HCT116 (cell line): ENCODE results near the gene LRRC4B. TPM values are rescaled to one million over a fixed set of nuclear protein-coding genes. Genes with fewer than 3 reads are reported as not detected.

Experiments
- ATAC-seq: fragments of 200-7000 bp; cut with Tn5 transposase; 2 replicates; pipeline ENCODE4 v1.9.1; 2020; ENCODE audit warnings: mild to moderate bottlenecking, moderate library complexity
- BruUV-seq: library from RNA; stranded (reverse); fragments of 400-500 nt; replicated peaks from 2 replicates; lab custom pipeline; 2021; lab: Mats Ljungman, UMichigan
- CTCF ChIA-PET: fragments of 300-600 bp; sonication (Branson Sonifier 250); formaldehyde crosslinking; loops from one replicate; lab custom pipeline; 2021; ENCODE audit warnings: antibody characterized with exemption; lab: Charles Lee
- POLR2A ChIA-PET: fragments of 300-600, 350-600 bp; sonication (Branson Sonifier 250); formaldehyde crosslinking; loops from one replicate; lab custom pipeline; 2021; ENCODE audit warnings: antibody characterized with exemption; lab: Charles Lee
- RAD21 ChIA-PET, 2 experiments: fragments of 300-600 bp; sonication (Branson Sonifier 250); formaldehyde crosslinking; loops; one replicate each; lab custom pipeline; 2023; ENCODE audit warnings: low total read pairs in 2 of 2; ENCODE audit not compliant: uncharacterized antibody in 2 of 2, unreplicated experiment in 2 of 2, low non-redundant PET in 1 of 2; lab: Charles Lee
- DNase-seq: peaks from one replicate; pipeline ENCODE4 v3.0.0-alpha.2; 2010; ENCODE audit warnings: low read depth, low spot score
- H2AFZ ChIP-seq: fragments of 200-600 bp; shearing (Covaris generic), sonication (generic); 2 replicates; pipeline ENCODE4 v1.6.1; 2017; ENCODE audit warnings: low read depth, mixed run types, mixed read lengths, antibody characterized with exemption, low read length; ENCODE audit not compliant: poor library complexity, severe bottlenecking
- H3K27ac ChIP-seq: 2 replicates; pipeline ENCODE4 v1.5.1; 2012; ENCODE audit warnings: low read depth, low read length
- H3K27me3 ChIP-seq: fragments of 200-600 bp; sonication (generic); 2 replicates; pipeline ENCODE4 v1.6.1; 2016; ENCODE audit warnings: mixed run types, low read length, mixed read lengths; ENCODE audit not compliant: insufficient read depth
- H3K36me3 ChIP-seq, 2 experiments: fragments of 200-500 bp in 1 of 2; fragments of 200-600 bp in 1 of 2; sonication (Bioruptor generic) in 1 of 2; sonication (generic) in 1 of 2; 2 replicates each; pipeline versions ENCODE4 v1.5.1 to v1.6.1; 2014 to 2016; ENCODE audit warnings: low read length in 2 of 2, inconsistent platforms in 1 of 2, mixed read lengths in 1 of 2, mixed run types in 1 of 2; ENCODE audit not compliant: insufficient read depth in 2 of 2, control insufficient read depth in 1 of 2
- H3K4me1 ChIP-seq, 2 experiments: fragments of 200-600 bp in 1 of 2; sonication (generic) in 1 of 2; 2 replicates each; pipeline versions ENCODE4 v1.5.1 to v1.6.1; 2012 to 2017; ENCODE audit warnings: low read length in 2 of 2, inconsistent platforms in 1 of 2, mild to moderate bottlenecking in 1 of 2, mixed read lengths in 1 of 2, mixed run types in 1 of 2, moderate library complexity in 1 of 2; ENCODE audit not compliant: insufficient read depth in 2 of 2, control insufficient read depth in 1 of 2
- H3K4me2 ChIP-seq: fragments of 200-600 bp; sonication (generic); 2 replicates; pipeline ENCODE4 v1.6.1; 2017; ENCODE audit warnings: mixed run types, low read length, mixed read lengths
- H3K4me3 ChIP-seq, 2 experiments: fragments of 200-600 bp in 1 of 2; sonication (generic) in 1 of 2; replicated peaks in 1 of 2; 2 replicates each; pipeline ENCODE4 v1.5.1; 2011 to 2016; ENCODE audit warnings: low read length in 2 of 2, control low read depth in 1 of 2, low read depth in 1 of 2, mild to moderate bottlenecking in 1 of 2, mixed read lengths in 1 of 2, mixed run types in 1 of 2
- H3K79me2 ChIP-seq: fragments of 200-600 bp; sonication (generic); 2 replicates; pipeline ENCODE4 v1.6.1; 2017; ENCODE audit warnings: mild to moderate bottlenecking, mixed run types, low read length, moderate library complexity, mixed read lengths; ENCODE audit not compliant: insufficient read depth
- H3K9ac ChIP-seq: fragments of 200-600 bp; sonication (generic); 2 replicates; pipeline ENCODE4 v1.6.1; 2016; ENCODE audit warnings: low read length, mixed read lengths
- H3K9me2 ChIP-seq: fragments of 200-600 bp; sonication (generic), shearing (Covaris generic); 2 replicates; pipeline ENCODE4 v1.6.1; 2017; ENCODE audit warnings: mixed run types, mild to moderate bottlenecking, moderate library complexity; ENCODE audit not compliant: insufficient read depth
- H3K9me3 ChIP-seq, 2 experiments: fragments of 200-500 bp in 1 of 2; fragments of 200-600 bp in 1 of 2; sonication (Bioruptor generic) in 1 of 2; sonication (generic) in 1 of 2; 2 replicates each; pipeline ENCODE4 v1.6.1; 2014 to 2017; ENCODE audit warnings: low read length in 2 of 2, mixed read lengths in 2 of 2, inconsistent platforms in 1 of 2, low read depth in 1 of 2, mild to moderate bottlenecking in 1 of 2, mixed run types in 1 of 2, moderate library complexity in 1 of 2; ENCODE audit not compliant: control insufficient read depth in 1 of 2, insufficient read depth in 1 of 2
- H4K20me1 ChIP-seq: fragments of 200-600 bp; sonication (generic), shearing (Covaris generic); 2 replicates; pipeline ENCODE4 v1.6.1; 2017; ENCODE audit warnings: mixed run types, mild to moderate bottlenecking, moderate library complexity; ENCODE audit not compliant: insufficient read depth
- ATF3 ChIP-seq: IDR thresholded peaks from 2 replicates; pipeline ENCODE4 v1.6.1; 2012
- CTCF ChIP-seq, 3 experiments: fragments of 200-600 bp in 1 of 3; sonication (generic) in 1 of 3; IDR thresholded peaks in 2 of 3; conservative IDR thresholded peaks in 1 of 3; 2 replicates each; pipeline ENCODE4 v1.5.1; 2012 to 2017; ENCODE audit warnings: low read depth in 2 of 3, low read length in 2 of 3, antibody characterized with exemption in 1 of 3, borderline replicate concordance in 1 of 3, control low read depth in 1 of 3, mild to moderate bottlenecking in 1 of 3, mixed read lengths in 1 of 3, mixed run types in 1 of 3, moderate library complexity in 1 of 3; ENCODE audit not compliant: insufficient read depth in 1 of 3
- ELF1 ChIP-seq: IDR thresholded peaks from 2 replicates; pipeline ENCODE4 v1.6.1; 2012; ENCODE audit warnings: low read depth, borderline replicate concordance
- FOSL1 ChIP-seq: IDR thresholded peaks from 2 replicates; pipeline ENCODE4 v1.6.1; 2012; ENCODE audit warnings: low read depth
- RAD21 ChIP-seq: IDR thresholded peaks from 2 replicates; pipeline ENCODE4 v1.6.1; 2012; ENCODE audit warnings: low read depth, mild to moderate bottlenecking
- SIN3A ChIP-seq: IDR thresholded peaks from 2 replicates; pipeline ENCODE4 v1.6.1; 2012; ENCODE audit warnings: low read depth
- SRF ChIP-seq: IDR thresholded peaks from 2 replicates; pipeline ENCODE4 v1.6.1; 2012; ENCODE audit warnings: low read depth
- YY1 ChIP-seq: IDR thresholded peaks from 2 replicates; pipeline ENCODE4 v1.6.1; 2011; ENCODE audit warnings: low read length, low read depth, moderate library complexity, mild to moderate bottlenecking; ENCODE audit not compliant: insufficient replicate concordance; ENCODE audit errors: extremely low read depth
- ZFX ChIP-seq: fragments of 450-650 bp; IDR thresholded peaks from 2 replicates; pipeline ENCODE4 v1.6.1; 2017
- intact Hi-C: fragments of 100-400 bp; cut with micrococcal nuclease; formaldehyde crosslinking; loops from 2 replicates; pipeline ENCODE4 v1.10.0; 2022
- total RNA-seq: library from RNA; stranded (reverse); gene quantifications from one replicate; pipeline ENCODE4 v1.2.1, GENCODE V29; 2021; ENCODE audit not compliant: unreplicated experiment

LRRC4B gene
- total RNA-seq, 1 experiment from 2014 or later = 0.89 TPM

- Histone ChIP-seq H3K9me3 (no peaks in the 10 kb centered on the region), H3K4me3 (no peak overlapping the region), H3K36me3 (no peaks in the 10 kb centered on the region), H2AFZ (no peak overlapping the region), H3K4me2 (no peak overlapping the region), H3K9me2 (no peaks in the 10 kb centered on the region), H3K4me1 (no peaks in the 10 kb centered on the region), H3K27ac (no peak overlapping the region), H4K20me1 (no peaks in the 10 kb centered on the region), H3K27me3 (no peaks in the 10 kb centered on the region), H3K9ac (no peak overlapping the region), H3K79me2 (no peaks in the 10 kb centered on the region)
- ATAC-seq = no peak
- RAD21 ChIA-PET = no interaction called here
- CTCF ChIA-PET = interaction anchor here (2.6 kb wide), 1 partner anchor 15 kb away, joined by 11 read pairs; no protein-coding TSS in a partner anchor
- DNase-seq = no peak
- no TSS peak for BruUV-seq
- intact Hi-C loops = no loop called here
- no peak for TF ChIP-seq CTCF (IDR thresholded peaks at IDR 0.05 in 2 of 3, conservative IDR thresholded peaks at IDR 0.05 in 1 of 3; ENCODE audit: borderline replicate concordance in 1 of 3, insufficient read depth in 1 of 3, low read depth in 2 of 3, low read length in 2 of 3)
- no peak for TF ChIP-seq FOSL1
- TF ChIP-seq RAD21 = no peak
- TF ChIP-seq SIN3A = no peak
- TF ChIP-seq ATF3 = no peak
- no peak for TF ChIP-seq ELF1
- no peak for TF ChIP-seq ZFX
- TF ChIP-seq SRF = no peak
- no peak for TF ChIP-seq YY1
- POLR2A ChIA-PET = no interaction called here
Measured at GRCh38 chr19:50522881-50523280, 45.4 kb downstream of the LRRC4B start.
